Suprapubic skin (tissue), 4 donors: Measurements from ENCODE around the gene NDUFS7. TPM values are rescaled to one million over a fixed set of nuclear protein-coding genes. Genes with fewer than 3 reads are reported as not detected.

ENCODE experiments used
- DNase-seq, 2 donors: peaks; one replicate each; pipeline ENCODE4 v3.0.0-alpha.2; 2019; ENCODE audit warnings: low spot score in 2 of 2
- H3K27ac ChIP-seq: fragments of 200-600 bp; sonication (generic); one replicate; pipeline ENCODE4 v1.5.1; 2019
- H3K27me3 ChIP-seq: fragments of 200-600 bp; sonication (generic); one replicate; pipeline ENCODE4 v1.5.1; 2019
- H3K36me3 ChIP-seq: fragments of 200-600 bp; sonication (generic); one replicate; pipeline ENCODE4 v1.5.1; 2019
- H3K4me1 ChIP-seq: fragments of 200-600 bp; sonication (generic); one replicate; pipeline ENCODE4 v1.5.1; 2019
- H3K4me3 ChIP-seq: fragments of 200-600 bp; sonication (generic); one replicate; pipeline ENCODE4 v1.5.1; 2019; ENCODE audit warnings: mild to moderate bottlenecking
- H3K9me3 ChIP-seq: fragments of 200-600 bp; sonication (generic); one replicate; pipeline ENCODE4 v1.5.1; 2019
- EP300 ChIP-seq: sonication (generic); formaldehyde crosslinking; IDR thresholded peaks from one replicate; pipeline ENCODE4 v1.6.1; 2017; ENCODE audit warnings: antibody characterized with exemption
- POLR2A ChIP-seq, 2 donors: fragments of 450-650 bp; IDR thresholded peaks; one replicate each; pipeline ENCODE4 v1.6.1; 2017; ENCODE audit warnings: antibody characterized with exemption in 2 of 2, mild to moderate bottlenecking in 2 of 2, moderate library complexity in 2 of 2
- POLR2AphosphoS5 ChIP-seq, 3 donors: sonication (generic); formaldehyde crosslinking; IDR thresholded peaks; one replicate each; pipeline ENCODE4 v1.6.1; 2017; ENCODE audit warnings: antibody characterized with exemption in 3 of 3
- WGBS: methylation state at CpG from one replicate; pipeline ENCODE4 v1.1.5; 2018; 5-methylcytosine and 5-hydroxymethylcytosine counted together
- total RNA-seq, 4 donors: library from RNA; depleted of rRNA; stranded (reverse); fragments of >200 nt; gene quantifications; one replicate each; pipeline ENCODE4 v1.1.0, GENCODE V29; 2016
- TF ChIP-seq, protein P1 (sequence below), 2 donors: fragments of 200-600 bp in 1 of 2; fragments of 450-650 bp in 1 of 2; sonication (generic) in 1 of 2; IDR thresholded peaks; one replicate each; pipeline ENCODE4 v1.5.1; 2016 to 2019; ENCODE audit warnings: antibody characterized with exemption in 2 of 2, mild to moderate bottlenecking in 1 of 2, moderate library complexity in 1 of 2

NDUFS7 gene
- total RNA-seq, 4 donors from 2014 or later = 66.8 to 154 (median 97.5) TPM

DNA sequence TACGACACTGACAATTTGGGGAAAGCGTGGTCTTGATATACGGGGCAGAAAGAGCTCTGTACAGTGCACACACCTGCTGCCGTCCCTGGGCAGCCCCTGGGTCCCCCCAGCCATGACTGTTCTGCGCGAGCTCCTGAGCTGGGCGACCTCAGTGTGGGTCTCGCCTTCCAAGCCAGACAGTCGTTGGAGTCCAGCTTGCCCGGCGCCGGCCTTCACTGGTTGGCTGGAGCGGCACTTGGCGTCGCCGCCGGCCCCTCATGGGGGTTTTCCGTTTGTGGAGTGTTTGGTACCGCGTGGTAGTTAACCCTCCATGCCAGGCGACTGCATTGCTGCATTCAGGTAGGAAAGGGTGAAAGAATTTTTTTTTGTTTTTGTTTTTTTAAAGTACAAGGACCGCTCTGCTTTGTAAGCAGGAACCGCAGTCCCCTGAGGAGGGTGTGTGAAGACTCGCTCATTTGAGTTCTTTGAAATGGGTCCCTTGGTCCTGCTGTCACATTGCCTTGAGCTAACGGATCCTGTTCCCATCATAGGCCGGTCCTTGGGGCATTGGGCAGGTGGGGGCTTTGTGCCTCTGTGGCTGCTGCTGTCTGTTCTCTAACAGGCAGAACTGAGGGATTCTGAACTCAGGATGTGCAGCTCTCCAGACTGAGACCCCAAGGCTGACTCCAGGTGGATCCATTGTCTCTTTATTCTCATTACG lies 43.7 kb downstream of the NDUFS7 start:
- no peak for DNase-seq
- Histone ChIP-seq H3K36me3 (peaks cover 83% of the 10 kb centered on the region), H3K4me1 (peaks cover 29% of the 10 kb centered on the region), H3K9me3 (no peaks in the 10 kb centered on the region), H3K27me3 (no peaks in the 10 kb centered on the region), H3K27ac (no peak overlapping the region), H3K4me3 (no peak overlapping the region)
- TF ChIP-seq POLR2AphosphoS5 (IDR thresholded peaks at IDR 0.05) (no peak), EP300 (no peak), POLR2A (IDR thresholded peaks at IDR 0.05) (no peak)
- TF ChIP-seq, protein P1, sequence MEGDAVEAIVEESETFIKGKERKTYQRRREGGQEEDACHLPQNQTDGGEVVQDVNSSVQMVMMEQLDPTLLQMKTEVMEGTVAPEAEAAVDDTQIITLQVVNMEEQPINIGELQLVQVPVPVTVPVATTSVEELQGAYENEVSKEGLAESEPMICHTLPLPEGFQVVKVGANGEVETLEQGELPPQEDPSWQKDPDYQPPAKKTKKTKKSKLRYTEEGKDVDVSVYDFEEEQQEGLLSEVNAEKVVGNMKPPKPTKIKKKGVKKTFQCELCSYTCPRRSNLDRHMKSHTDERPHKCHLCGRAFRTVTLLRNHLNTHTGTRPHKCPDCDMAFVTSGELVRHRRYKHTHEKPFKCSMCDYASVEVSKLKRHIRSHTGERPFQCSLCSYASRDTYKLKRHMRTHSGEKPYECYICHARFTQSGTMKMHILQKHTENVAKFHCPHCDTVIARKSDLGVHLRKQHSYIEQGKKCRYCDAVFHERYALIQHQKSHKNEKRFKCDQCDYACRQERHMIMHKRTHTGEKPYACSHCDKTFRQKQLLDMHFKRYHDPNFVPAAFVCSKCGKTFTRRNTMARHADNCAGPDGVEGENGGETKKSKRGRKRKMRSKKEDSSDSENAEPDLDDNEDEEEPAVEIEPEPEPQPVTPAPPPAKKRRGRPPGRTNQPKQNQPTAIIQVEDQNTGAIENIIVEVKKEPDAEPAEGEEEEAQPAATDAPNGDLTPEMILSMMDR (IDR thresholded peaks at IDR 0.05) = no peak
- WGBS = 94% methylated on average over 27 of the region's 27 CpGs

DNA sequence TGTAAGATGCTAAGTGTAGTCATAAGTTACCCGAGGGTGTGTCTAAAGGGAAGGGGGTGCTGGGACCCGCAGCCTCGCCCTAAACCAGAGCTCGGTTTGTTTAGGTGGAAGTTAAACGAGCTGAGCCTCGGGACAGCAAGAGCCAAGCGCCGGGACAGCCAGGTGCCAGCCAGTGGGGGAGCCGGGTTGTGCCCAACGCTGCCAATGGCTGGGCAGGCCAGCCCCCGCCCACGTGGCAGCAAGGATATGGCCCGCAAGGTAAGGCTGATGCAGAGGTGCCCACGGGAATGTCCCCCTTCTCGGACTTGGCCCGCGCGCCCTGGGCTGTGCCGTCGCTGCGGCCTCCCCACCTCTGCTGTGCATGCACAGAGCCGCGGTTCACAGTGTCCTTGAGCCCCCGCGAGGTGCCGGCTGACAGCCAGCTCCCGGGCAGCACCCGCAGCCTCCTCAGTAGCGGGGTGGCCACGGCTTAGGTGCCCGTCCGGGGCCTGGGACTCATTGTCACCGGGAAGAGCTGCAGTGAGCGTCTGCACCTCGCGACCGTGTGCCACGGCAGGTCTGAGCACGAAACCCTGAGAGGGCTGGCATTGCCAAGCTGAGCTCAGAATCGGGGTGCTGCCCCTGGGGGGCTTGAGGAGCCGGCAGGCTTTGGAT lies 45.2 kb downstream of the NDUFS7 start:
- H3K27me3 ChIP-seq = no peaks in the 10 kb centered on the region
- peaks cover 83% of the 10 kb centered on the region for H3K36me3 ChIP-seq
- no peak overlapping the region for H3K4me3 ChIP-seq
- TF ChIP-seq POLR2A (IDR thresholded peaks at IDR 0.05) (no peak), POLR2AphosphoS5 (IDR thresholded peaks at IDR 0.05) (no peak), EP300 (no peak)
- TF ChIP-seq, protein P1 (IDR thresholded peaks at IDR 0.05) = no peak
- no peak for DNase-seq
- no peaks in the 10 kb centered on the region for H3K9me3 ChIP-seq
- peaks cover 29% of the 10 kb centered on the region for H3K4me1 ChIP-seq
- H3K27ac ChIP-seq = no peak overlapping the region
- WGBS = 76% methylated on average over 20 of the region's 41 CpGs

DNA sequence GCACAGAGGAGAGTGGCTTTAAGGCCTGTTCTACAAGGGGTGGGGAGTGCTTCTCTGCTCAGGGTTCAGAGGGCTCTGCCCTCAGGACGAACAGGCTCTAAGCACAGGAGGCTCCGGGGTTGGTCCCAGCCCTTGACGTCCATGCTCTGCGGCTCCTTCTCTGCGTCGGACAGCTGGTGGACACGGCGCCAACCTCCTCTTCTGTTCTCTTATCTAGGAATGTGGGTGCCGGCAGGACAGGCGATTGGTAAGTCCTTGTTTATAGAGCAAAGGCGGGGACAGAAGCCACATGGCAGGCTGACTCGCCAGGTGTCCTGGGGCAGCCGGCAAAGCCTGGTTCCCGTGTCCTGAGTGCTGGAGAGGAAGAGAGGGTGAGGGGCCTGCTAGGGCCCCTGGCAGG lies 46.0 kb downstream of the NDUFS7 start:
- TF ChIP-seq POLR2A (IDR thresholded peaks at IDR 0.05) = no peak
- TF ChIP-seq EP300 = no peak
- no peak for TF ChIP-seq POLR2AphosphoS5 (IDR thresholded peaks at IDR 0.05)
- TF ChIP-seq, protein P1 (IDR thresholded peaks at IDR 0.05) = no peak
- Histone ChIP-seq H3K27me3 (no peaks in the 10 kb centered on the region), H3K9me3 (no peaks in the 10 kb centered on the region), H3K4me1 (peaks cover 20% of the 10 kb centered on the region), H3K4me3 (no peak overlapping the region), H3K36me3 (peaks cover 89% of the 10 kb centered on the region), H3K27ac (no peak overlapping the region)
- no peak for DNase-seq
- 80% methylated on average over 9 of the region's 14 CpGs for WGBS

DNA sequence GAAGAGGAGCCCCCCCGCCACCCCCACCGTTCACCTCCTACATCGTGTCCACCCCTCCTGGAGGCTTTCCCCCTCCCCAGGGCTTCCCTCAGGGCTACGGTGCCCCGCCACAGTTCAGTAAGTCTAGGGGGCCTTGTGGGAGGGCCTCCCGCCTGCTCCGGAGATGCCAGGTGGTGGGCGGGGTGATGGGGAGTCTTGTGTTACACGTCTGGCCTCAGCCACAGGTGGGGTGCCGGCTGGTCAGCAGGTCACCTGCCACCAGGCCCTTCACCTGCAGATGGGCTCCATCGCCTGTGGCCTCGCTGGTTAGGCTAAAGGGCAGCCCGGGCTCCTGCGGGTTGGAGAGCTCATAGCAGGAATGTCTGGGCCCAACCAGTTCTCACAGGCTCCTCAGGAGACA lies 46.5 kb downstream of the NDUFS7 start:
- H3K4me3 ChIP-seq = no peak overlapping the region
- H3K36me3 ChIP-seq = peaks cover 93% of the 10 kb centered on the region
- no CpG with 5 or more reads among the region's 14 CpGs for WGBS
- H3K4me1 ChIP-seq = peaks cover 17% of the 10 kb centered on the region
- H3K9me3 ChIP-seq = no peaks in the 10 kb centered on the region
- DNase-seq = no peak
- TF ChIP-seq POLR2AphosphoS5 (IDR thresholded peaks at IDR 0.05) (no peak), POLR2A (IDR thresholded peaks at IDR 0.05) (no peak), EP300 (no peak)
- TF ChIP-seq, protein P1 (IDR thresholded peaks at IDR 0.05) = no peak
- H3K27ac ChIP-seq = no peak overlapping the region
- no peaks in the 10 kb centered on the region for H3K27me3 ChIP-seq

DNA sequence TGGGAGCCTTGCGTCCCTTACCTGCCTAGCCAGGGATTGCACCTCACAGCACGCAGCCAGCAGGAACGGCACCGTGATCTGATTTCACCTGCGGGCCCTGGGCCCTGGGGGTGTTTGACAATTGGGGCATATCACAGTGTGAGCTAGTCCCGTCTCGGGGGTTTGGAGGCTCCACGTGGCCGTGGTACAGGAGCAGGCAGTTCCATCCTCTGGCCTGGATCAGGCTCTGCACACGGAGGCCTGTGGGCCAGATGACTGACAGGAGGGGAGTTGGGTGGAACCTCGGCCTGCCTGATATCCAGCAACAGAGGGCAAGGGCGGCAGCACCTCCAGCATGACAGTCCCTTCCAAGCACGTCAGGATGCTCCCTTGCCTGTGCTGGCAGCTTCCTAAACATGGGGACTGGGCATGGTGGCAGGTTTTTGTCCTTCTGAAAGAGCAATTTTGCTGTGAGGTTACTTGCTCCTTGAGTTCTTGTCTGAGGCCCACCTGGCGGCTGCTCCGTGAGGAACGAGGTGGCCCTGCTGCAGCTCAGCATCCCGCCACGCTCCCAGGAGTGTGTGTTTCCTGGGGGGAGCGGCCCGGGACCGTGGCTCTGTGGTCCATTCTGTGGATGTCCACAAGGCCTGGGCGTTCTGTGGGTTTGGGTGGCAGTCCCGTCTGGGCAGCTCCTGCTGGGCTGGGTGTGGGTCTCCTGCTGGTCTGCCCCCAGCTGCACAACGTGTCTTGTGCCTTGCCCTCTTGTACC lies 48.2 kb downstream of the NDUFS7 start:
- TF ChIP-seq, protein P1 (IDR thresholded peaks at IDR 0.05) = no peak
- TF ChIP-seq EP300 = no peak
- TF ChIP-seq POLR2A (IDR thresholded peaks at IDR 0.05) = no peak
- no peak for TF ChIP-seq POLR2AphosphoS5 (IDR thresholded peaks at IDR 0.05)
- H3K9me3 ChIP-seq = no peaks in the 10 kb centered on the region
- H3K4me3 ChIP-seq = no peak overlapping the region
- DNase-seq = no peak
- H3K27ac ChIP-seq = no peak overlapping the region
- 87% methylated on average over 8 of the region's 24 CpGs for WGBS
- no peaks in the 10 kb centered on the region for H3K27me3 ChIP-seq
- H3K4me1 ChIP-seq = peaks cover 7% of the 10 kb centered on the region
- H3K36me3 ChIP-seq = peaks cover 87% of the 10 kb centered on the region
